NB4 (cell line): ENCODE measurements around the gene OPA3.

Experiments
- DNase-seq: peaks from one replicate; pipeline ENCODE4 v3.0.0; 2010; ENCODE audit warnings: low read depth
- H3K4me3 ChIP-seq: one replicate; pipeline ENCODE4 v1.5.1; 2011; ENCODE audit warnings: mild to moderate bottlenecking, low read depth, low read length, moderate library complexity
- MYC ChIP-seq: IDR thresholded peaks from 2 replicates; pipeline ENCODE4 v1.6.1; 2011; ENCODE audit warnings: low read depth, low read length
- POLR2A ChIP-seq: IDR thresholded peaks from 2 replicates; pipeline ENCODE4 v1.6.1; 2011; ENCODE audit warnings: mild to moderate bottlenecking; ENCODE audit not compliant: insufficient read length; ENCODE audit errors: extremely low read depth
- TF ChIP-seq, protein P1 (sequence below): IDR thresholded peaks from one replicate; pipeline ENCODE4 v1.5.1; 2012; ENCODE audit warnings: low read depth, low read length
- TF ChIP-seq, protein P2 (sequence below): IDR thresholded peaks from 2 replicates; pipeline ENCODE4 v1.6.1; 2011; ENCODE audit warnings: low read depth, low read length

The OPA3 gene

GRCh38 chr19:45503909-45504308 lies 80.7 kb downstream of the OPA3 start:
- DNase-seq = peak; percentile 50
- TF ChIP-seq, protein P1, sequence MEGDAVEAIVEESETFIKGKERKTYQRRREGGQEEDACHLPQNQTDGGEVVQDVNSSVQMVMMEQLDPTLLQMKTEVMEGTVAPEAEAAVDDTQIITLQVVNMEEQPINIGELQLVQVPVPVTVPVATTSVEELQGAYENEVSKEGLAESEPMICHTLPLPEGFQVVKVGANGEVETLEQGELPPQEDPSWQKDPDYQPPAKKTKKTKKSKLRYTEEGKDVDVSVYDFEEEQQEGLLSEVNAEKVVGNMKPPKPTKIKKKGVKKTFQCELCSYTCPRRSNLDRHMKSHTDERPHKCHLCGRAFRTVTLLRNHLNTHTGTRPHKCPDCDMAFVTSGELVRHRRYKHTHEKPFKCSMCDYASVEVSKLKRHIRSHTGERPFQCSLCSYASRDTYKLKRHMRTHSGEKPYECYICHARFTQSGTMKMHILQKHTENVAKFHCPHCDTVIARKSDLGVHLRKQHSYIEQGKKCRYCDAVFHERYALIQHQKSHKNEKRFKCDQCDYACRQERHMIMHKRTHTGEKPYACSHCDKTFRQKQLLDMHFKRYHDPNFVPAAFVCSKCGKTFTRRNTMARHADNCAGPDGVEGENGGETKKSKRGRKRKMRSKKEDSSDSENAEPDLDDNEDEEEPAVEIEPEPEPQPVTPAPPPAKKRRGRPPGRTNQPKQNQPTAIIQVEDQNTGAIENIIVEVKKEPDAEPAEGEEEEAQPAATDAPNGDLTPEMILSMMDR = no peak
- TF ChIP-seq, protein P2, sequence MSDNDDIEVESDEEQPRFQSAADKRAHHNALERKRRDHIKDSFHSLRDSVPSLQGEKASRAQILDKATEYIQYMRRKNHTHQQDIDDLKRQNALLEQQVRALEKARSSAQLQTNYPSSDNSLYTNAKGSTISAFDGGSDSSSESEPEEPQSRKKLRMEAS = no peak
- TF ChIP-seq MYC (no peak), POLR2A (no peak)
- H3K4me3 ChIP-seq = no peak overlapping the region

DNA sequence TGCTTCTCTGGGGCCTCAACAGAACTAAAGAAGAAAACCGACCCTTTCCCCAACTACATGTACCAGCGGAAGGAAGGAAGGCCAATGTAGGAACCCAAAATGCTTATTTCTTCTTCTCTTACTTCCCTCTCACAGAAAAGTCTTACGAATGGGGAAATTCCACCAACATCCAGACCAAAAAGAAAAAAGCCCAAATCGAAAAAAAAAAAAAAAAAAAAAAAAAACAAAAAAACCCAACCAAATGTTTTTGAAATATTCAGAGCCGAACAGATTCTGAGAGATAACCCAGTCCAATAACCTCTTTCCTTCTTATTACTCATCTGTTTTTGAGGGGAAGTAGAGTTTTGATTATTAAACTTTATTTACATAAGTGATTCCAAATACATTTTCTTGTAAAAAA lies 82.5 kb downstream of the OPA3 start:
- TF ChIP-seq, protein P1 = no peak
- no peak for TF ChIP-seq MYC
- H3K4me3 ChIP-seq = no peak overlapping the region
- DNase-seq = no peak

DNA sequence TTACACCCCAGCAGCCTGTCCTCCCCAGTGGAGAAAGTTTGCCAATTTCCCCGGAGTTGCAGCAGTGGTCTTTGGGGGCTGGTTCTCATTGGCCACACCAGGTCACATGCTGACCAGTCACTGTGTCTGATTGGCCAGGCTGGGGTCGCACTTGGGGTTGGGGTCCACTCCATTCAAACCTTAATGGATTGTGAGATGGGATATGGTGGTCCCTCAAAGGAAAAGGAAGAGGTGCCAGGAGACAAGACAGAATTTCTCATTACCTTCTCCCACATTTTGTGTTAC lies 82.9 kb downstream of the OPA3 start:
- no peak overlapping the region for H3K4me3 ChIP-seq
- TF ChIP-seq POLR2A = no peak
- TF ChIP-seq, protein P1 = no peak
- TF ChIP-seq MYC = no peak
- TF ChIP-seq, protein P2 = no peak
- no peak for DNase-seq

- H3K4me3 ChIP-seq = no peak overlapping the region
- DNase-seq = no peak
- TF ChIP-seq POLR2A = no peak
- no peak for TF ChIP-seq MYC
- TF ChIP-seq, protein P2 = no peak
- TF ChIP-seq, protein P1 = no peak
These were observed 83.5 kb downstream of the OPA3 start for GRCh38 chr19:45500918-45501729.

GRCh38 chr19:45499196-45500180 lies 85.1 kb downstream of the OPA3 start:
- peak; percentile 28 for DNase-seq
- TF ChIP-seq POLR2A = no peak
- no peak for TF ChIP-seq MYC
- TF ChIP-seq, protein P1 = no peak
- TF ChIP-seq, protein P2 = no peak
- no peak overlapping the region for H3K4me3 ChIP-seq
